Neural cell (in vitro differentiated cells): ENCODE results near the gene PHLDA1. TPM values are rescaled to one million over a fixed set of nuclear protein-coding genes. Genes with fewer than 3 reads are reported as not detected.

ENCODE experiments used
- H2AFZ ChIP-seq: fragments of 200-600, 300-800 bp; sonication (generic), shearing (Covaris generic); 2 replicates; pipeline ENCODE4 v1.6.0; 2014; ENCODE audit warnings: low read depth, mild to moderate bottlenecking, antibody characterized with exemption, low read length, moderate library complexity
- H3F3A ChIP-seq: fragments of 200-600 bp; shearing (Covaris generic); 2 replicates; pipeline ENCODE4 v1.6.1; 2016; ENCODE audit warnings: mild to moderate bottlenecking, moderate library complexity, mixed read lengths, antibody characterized with exemption, low read length; ENCODE audit not compliant: insufficient read depth, poor library complexity, severe bottlenecking
- H3K27ac ChIP-seq: fragments of 200-600, 300-800 bp; sonication (generic), shearing (Covaris generic); 2 replicates; pipeline ENCODE4 v1.5.1; 2014; ENCODE audit warnings: mild to moderate bottlenecking, low read length, moderate library complexity
- H3K27me3 ChIP-seq: fragments of 300-800, 200-600 bp; sonication (generic), shearing (Covaris generic); 2 replicates; pipeline ENCODE4 v1.6.0; 2014; ENCODE audit warnings: mild to moderate bottlenecking, low read depth, low read length, moderate library complexity; ENCODE audit not compliant: insufficient read depth
- H3K36me3 ChIP-seq: fragments of 300-800, 200-600 bp; sonication (generic), shearing (Covaris generic); 2 replicates; pipeline ENCODE4 v1.5.1; 2014; ENCODE audit warnings: mild to moderate bottlenecking, antibody characterized with exemption, low read length, moderate library complexity; ENCODE audit not compliant: insufficient read depth
- H3K4me2 ChIP-seq: fragments of 300-800, 200-600 bp; sonication (generic), shearing (Covaris generic); 2 replicates; pipeline ENCODE4 v1.6.0; 2014; ENCODE audit warnings: mild to moderate bottlenecking, low read length
- H3K4me3 ChIP-seq: fragments of 300-800, 200-600 bp; sonication (generic), shearing (Covaris generic); 2 replicates; pipeline ENCODE4 v1.5.1; 2014; ENCODE audit warnings: mild to moderate bottlenecking, low read length, moderate library complexity
- H3K79me2 ChIP-seq: fragments of 200-600 bp; shearing (Covaris generic); replicated peaks from 2 replicates; pipeline ENCODE4 v1.6.0; 2014; ENCODE audit warnings: mild to moderate bottlenecking, low read length, moderate library complexity; ENCODE audit not compliant: insufficient read depth
- H3K9ac ChIP-seq: fragments of 300-800, 200-600 bp; sonication (generic), shearing (Covaris generic); 2 replicates; pipeline ENCODE4 v1.6.1; 2016; ENCODE audit warnings: mild to moderate bottlenecking, low read length, mixed read lengths
- H3K9me2 ChIP-seq: fragments of 200-600 bp; shearing (Covaris generic); 2 replicates; pipeline ENCODE4 v1.6.1; 2016; ENCODE audit warnings: mild to moderate bottlenecking, low read length, mixed read lengths; ENCODE audit not compliant: insufficient read depth
- H3K9me3 ChIP-seq: fragments of 200-600, 300-800 bp; sonication (generic), shearing (Covaris generic); 2 replicates; pipeline ENCODE4 v1.6.1; 2016; ENCODE audit warnings: mild to moderate bottlenecking, mixed run types, low read length, moderate library complexity, mixed read lengths
- H4K20me1 ChIP-seq: fragments of 200-600 bp; shearing (Covaris generic); 2 replicates; pipeline ENCODE4 v1.6.1; 2016; ENCODE audit warnings: mild to moderate bottlenecking, mixed run types; ENCODE audit not compliant: insufficient read depth
- CTCF ChIP-seq: fragments of 450-650 bp; IDR thresholded peaks from 2 replicates; pipeline ENCODE4 v1.5.1; 2014; ENCODE audit warnings: antibody characterized with exemption, mild to moderate bottlenecking, moderate library complexity; ENCODE audit not compliant: poor library complexity, severe bottlenecking
- EP300 ChIP-seq: fragments of 450-650 bp; conservative IDR thresholded peaks from 2 replicates; pipeline ENCODE4 v1.6.1; 2014; ENCODE audit warnings: antibody characterized with exemption, mild to moderate bottlenecking, moderate library complexity; ENCODE audit not compliant: poor library complexity, severe bottlenecking
- EZH2 ChIP-seq: fragments of 200-600, 300-800 bp; shearing (Covaris generic), sonication (generic); IDR thresholded peaks from 2 replicates; pipeline ENCODE4 v1.6.1; 2014; ENCODE audit warnings: antibody characterized with exemption, low read length, borderline replicate concordance, mild to moderate bottlenecking; ENCODE audit not compliant: insufficient read depth, poor library complexity, severe bottlenecking
- MXI1 ChIP-seq: fragments of 450-650 bp; conservative IDR thresholded peaks from 2 replicates; pipeline ENCODE4 v1.6.1; 2014; ENCODE audit warnings: antibody characterized with exemption, mild to moderate bottlenecking; ENCODE audit not compliant: poor library complexity, severe bottlenecking
- POLR2AphosphoS5 ChIP-seq: IDR thresholded peaks from 2 replicates; pipeline ENCODE4 v1.6.1; 2012
- RAD21 ChIP-seq: fragments of 450-650 bp; conservative IDR thresholded peaks from 2 replicates; pipeline ENCODE4 v1.6.1; 2014; ENCODE audit warnings: antibody characterized with exemption, mild to moderate bottlenecking, moderate library complexity
- SMC3 ChIP-seq: fragments of 450-650 bp; conservative IDR thresholded peaks from 2 replicates; pipeline ENCODE4 v1.6.1; 2014; ENCODE audit warnings: antibody characterized with exemption, mild to moderate bottlenecking, moderate library complexity; ENCODE audit not compliant: poor library complexity
- TAF1 ChIP-seq: IDR thresholded peaks from 2 replicates; pipeline ENCODE4 v1.6.1; 2012; ENCODE audit warnings: low read depth
- polyA plus RNA-seq: library from polyadenylated mRNA; depleted of rRNA; stranded (reverse); fragments of >200 nt; gene quantifications from 2 replicates; pipeline ENCODE4 v1.2.3, GENCODE V29; 2014
- TF ChIP-seq, protein P1 (sequence below): IDR thresholded peaks from 2 replicates; pipeline ENCODE4 v1.6.1; 2012; ENCODE audit warnings: borderline replicate concordance

PHLDA1 gene
- polyA plus RNA-seq, 1 donor from 2014 or later = 8.5 TPM

- Histone ChIP-seq H3K27me3 (no peaks in the 10 kb centered on the region), H3K36me3 (no peaks in the 10 kb centered on the region), H3K27ac (no peak overlapping the region), H3K9me3 (no peaks in the 10 kb centered on the region), H3K4me2 (no peak overlapping the region), H3K9me2 (no peaks in the 10 kb centered on the region), H3F3A (no peaks in the 10 kb centered on the region), H3K79me2 (no peaks in the 10 kb centered on the region), H3K9ac (no peak overlapping the region), H2AFZ (no peak overlapping the region), H3K4me3 (no peak overlapping the region), H4K20me1 (no peaks in the 10 kb centered on the region)
- TF ChIP-seq MXI1 (no peak), TAF1 (no peak), EP300 (no peak), POLR2AphosphoS5 (no peak), CTCF (no peak), RAD21 (no peak), EZH2 (no peak), SMC3 (no peak)
These were observed 50.1 kb downstream of the PHLDA1 start for GRCh38 chr12:75981247-75982168.

DNA sequence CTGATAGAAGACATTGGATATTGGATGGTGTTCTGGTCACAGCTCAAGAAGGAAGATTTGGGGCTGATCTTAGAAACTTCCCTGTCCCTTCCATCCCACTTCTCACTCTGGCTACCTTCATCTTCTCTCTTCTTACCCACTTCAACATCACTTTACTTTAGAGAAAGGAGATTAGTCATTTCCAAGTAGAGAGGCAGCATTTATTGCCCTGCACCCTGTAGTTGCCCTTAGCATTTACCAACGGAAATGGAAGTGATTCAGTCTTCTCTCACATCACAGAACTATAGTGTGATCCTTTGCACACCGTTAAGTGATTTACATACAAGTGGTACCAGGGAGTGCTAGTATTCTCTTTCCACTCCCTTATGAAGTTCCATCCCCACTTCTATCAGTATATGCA is 52.4 kb downstream of the PHLDA1 start:
- no peaks in the 10 kb centered on the region for H3K79me2 ChIP-seq
- H4K20me1 ChIP-seq = no peaks in the 10 kb centered on the region
- no peaks in the 10 kb centered on the region for H3K9me3 ChIP-seq
- H3K4me2 ChIP-seq = no peak overlapping the region
- no peaks in the 10 kb centered on the region for H3K9me2 ChIP-seq
- H3K4me3 ChIP-seq = no peak overlapping the region
- H3F3A ChIP-seq = no peaks in the 10 kb centered on the region
- no peak overlapping the region for H3K9ac ChIP-seq
- TF ChIP-seq TAF1 (no peak), MXI1 (no peak)
- no peak overlapping the region for H3K27ac ChIP-seq
- H3K27me3 ChIP-seq = no peaks in the 10 kb centered on the region
- H2AFZ ChIP-seq = no peak overlapping the region
- no peaks in the 10 kb centered on the region for H3K36me3 ChIP-seq

GRCh38 chr12:75978677-75979076 is 52.9 kb downstream of the PHLDA1 start:
- no peak for TF ChIP-seq EZH2
- TF ChIP-seq, protein P1, sequence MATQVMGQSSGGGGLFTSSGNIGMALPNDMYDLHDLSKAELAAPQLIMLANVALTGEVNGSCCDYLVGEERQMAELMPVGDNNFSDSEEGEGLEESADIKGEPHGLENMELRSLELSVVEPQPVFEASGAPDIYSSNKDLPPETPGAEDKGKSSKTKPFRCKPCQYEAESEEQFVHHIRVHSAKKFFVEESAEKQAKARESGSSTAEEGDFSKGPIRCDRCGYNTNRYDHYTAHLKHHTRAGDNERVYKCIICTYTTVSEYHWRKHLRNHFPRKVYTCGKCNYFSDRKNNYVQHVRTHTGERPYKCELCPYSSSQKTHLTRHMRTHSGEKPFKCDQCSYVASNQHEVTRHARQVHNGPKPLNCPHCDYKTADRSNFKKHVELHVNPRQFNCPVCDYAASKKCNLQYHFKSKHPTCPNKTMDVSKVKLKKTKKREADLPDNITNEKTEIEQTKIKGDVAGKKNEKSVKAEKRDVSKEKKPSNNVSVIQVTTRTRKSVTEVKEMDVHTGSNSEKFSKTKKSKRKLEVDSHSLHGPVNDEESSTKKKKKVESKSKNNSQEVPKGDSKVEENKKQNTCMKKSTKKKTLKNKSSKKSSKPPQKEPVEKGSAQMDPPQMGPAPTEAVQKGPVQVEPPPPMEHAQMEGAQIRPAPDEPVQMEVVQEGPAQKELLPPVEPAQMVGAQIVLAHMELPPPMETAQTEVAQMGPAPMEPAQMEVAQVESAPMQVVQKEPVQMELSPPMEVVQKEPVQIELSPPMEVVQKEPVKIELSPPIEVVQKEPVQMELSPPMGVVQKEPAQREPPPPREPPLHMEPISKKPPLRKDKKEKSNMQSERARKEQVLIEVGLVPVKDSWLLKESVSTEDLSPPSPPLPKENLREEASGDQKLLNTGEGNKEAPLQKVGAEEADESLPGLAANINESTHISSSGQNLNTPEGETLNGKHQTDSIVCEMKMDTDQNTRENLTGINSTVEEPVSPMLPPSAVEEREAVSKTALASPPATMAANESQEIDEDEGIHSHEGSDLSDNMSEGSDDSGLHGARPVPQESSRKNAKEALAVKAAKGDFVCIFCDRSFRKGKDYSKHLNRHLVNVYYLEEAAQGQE = no peak
- TF ChIP-seq EP300 = no peak
- TF ChIP-seq SMC3 = no peak
- TF ChIP-seq MXI1 = no peak
- TF ChIP-seq RAD21 = no peak
- Histone ChIP-seq H3K9me3 (no peaks in the 10 kb centered on the region), H3K36me3 (no peaks in the 10 kb centered on the region), H3K9ac (no peak overlapping the region), H3K4me3 (no peak overlapping the region), H2AFZ (no peak overlapping the region), H3K4me2 (no peak overlapping the region), H4K20me1 (no peaks in the 10 kb centered on the region), H3K27me3 (no peaks in the 10 kb centered on the region), H3K79me2 (no peaks in the 10 kb centered on the region), H3K9me2 (no peaks in the 10 kb centered on the region), H3K27ac (no peak overlapping the region), H3F3A (no peaks in the 10 kb centered on the region)
